GM12872 (cell line): ENCODE results near the gene LAMA1.

Experiments used
- TF ChIP-seq, protein P1 (sequence below): IDR thresholded peaks from 3 replicates; pipeline ENCODE4 v1.5.1; 2011; ENCODE audit warnings: low read depth, mild to moderate bottlenecking, low read length, moderate library complexity; ENCODE audit not compliant: insufficient read depth

Gene LAMA1

DNA sequence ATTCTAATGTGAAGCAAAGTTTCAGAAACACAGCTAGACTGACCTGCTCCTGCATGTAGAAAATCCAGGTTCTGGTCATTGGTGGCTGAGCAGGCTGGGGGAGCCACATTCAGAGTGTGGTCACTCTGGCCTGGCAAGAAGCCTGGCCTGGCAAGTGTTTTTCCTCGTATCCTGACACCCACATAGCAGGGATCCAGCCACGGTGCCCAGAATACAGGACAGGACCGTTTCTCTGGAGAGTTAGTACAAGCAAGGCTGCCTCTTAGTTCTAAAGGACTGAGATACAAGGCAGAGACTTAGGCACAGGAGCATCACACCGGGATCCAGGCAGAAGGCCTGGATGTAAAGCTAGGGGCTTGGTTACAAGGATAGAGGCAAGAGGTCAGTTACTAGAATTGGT, 4.8 kb upstream of the LAMA1 start:
- TF ChIP-seq, protein P1, sequence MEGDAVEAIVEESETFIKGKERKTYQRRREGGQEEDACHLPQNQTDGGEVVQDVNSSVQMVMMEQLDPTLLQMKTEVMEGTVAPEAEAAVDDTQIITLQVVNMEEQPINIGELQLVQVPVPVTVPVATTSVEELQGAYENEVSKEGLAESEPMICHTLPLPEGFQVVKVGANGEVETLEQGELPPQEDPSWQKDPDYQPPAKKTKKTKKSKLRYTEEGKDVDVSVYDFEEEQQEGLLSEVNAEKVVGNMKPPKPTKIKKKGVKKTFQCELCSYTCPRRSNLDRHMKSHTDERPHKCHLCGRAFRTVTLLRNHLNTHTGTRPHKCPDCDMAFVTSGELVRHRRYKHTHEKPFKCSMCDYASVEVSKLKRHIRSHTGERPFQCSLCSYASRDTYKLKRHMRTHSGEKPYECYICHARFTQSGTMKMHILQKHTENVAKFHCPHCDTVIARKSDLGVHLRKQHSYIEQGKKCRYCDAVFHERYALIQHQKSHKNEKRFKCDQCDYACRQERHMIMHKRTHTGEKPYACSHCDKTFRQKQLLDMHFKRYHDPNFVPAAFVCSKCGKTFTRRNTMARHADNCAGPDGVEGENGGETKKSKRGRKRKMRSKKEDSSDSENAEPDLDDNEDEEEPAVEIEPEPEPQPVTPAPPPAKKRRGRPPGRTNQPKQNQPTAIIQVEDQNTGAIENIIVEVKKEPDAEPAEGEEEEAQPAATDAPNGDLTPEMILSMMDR = no peak

DNA sequence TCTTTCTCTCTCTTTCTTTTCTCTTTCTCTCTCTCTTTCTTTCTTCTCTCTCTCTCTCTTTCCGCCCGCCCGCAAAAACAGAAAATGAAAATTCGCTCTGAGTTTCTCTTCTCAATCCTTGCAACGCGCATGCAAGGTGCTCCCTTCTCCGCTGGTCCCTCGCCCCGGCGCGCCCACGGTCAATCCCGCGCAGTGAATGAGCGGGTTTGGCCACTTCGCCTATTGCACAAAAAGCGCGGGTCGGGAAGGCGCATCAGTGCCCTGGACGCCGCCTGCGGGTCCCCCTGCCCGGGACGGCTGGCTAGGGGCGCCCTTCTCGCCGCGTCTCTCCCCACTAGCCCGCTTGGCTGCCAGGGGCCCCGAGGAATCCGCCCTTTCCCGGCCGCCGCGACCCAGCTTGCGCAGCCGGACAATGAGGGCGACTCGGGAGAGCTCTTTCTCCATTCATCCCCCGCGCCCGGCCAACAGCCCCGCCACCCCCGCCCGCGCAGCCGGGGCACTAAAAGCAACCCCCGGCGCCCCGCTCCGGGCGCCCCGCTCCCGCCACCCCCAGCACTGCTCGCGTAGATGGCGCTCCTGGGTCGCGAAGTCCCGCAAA, 706 bp downstream of the LAMA1 start:
- TF ChIP-seq, protein P1 = no peak

DNA sequence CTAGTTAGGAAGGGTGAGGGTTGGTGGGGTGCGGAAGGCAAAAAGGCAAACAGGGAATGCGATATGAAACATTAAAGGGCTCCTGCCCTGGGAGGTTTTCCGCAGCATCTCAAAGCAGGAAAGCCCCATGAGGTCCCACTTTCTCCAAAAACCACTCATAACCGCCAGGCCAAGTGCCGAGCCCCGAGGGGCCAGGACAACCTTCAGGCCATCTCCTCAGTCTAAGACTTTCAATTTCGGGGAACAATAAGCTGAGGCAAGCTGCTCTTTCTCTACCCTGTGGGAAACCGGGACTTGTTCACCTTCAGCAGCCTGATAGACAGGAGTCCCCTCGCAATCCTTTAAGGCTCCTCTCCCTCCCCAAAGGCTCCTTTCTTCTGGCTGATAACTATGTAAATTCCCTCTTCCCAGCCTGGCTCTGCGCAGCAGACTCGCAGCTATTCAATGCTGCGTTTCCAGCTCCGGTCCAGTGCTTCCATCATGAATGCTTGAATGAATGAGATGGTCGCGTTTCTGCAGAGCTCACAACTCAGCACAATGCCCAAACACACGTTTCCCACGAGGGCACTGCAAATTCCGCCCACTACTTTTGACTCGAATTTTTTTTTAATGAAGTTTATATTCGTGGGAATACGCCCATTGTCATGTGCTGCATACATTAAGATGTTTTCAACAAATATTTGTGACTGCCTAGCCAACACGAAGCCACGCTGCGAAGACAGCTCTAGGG, 1.4 kb downstream of the LAMA1 start:
- TF ChIP-seq, protein P1 = no peak

DNA sequence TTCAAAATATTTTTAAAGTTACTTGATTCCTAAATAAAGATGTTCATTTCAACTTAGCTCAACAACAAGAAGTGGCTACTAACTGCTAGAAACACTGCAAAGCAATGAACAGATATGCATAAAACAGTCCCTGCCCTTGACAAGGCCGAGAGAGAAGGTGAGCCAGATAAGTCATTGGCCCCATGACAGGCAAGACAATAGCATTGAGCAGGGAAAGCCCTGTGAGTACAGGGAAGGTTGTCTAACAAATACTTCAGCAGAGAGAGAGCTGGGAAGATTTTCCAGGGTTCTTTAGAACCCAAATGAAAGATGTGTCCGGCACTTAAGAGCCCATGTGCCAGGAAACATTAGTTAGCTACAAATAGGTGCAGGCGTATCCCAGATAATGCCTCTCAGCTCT, 4.7 kb downstream of the LAMA1 start:
- TF ChIP-seq, protein P1 = no peak

DNA sequence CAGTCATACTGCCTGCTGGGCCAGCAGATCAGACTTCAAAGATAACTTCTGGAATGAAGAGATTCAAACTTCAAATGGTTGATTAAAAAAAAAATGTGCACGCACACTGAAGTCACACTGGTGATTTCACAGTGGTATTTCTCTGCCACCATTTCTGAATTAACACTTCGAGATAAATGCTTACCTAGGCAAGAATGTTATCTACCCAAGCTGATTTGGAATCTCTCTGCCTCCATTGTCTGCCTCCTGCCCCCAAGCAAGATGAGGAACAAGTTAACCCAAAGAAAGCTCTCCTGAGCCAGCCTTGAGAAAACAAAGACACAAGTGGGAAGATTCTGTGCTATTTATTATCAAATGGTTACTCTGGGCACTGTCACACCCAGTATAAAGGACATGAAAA, 6.5 kb downstream of the LAMA1 start:
- TF ChIP-seq, protein P1 = no peak

DNA sequence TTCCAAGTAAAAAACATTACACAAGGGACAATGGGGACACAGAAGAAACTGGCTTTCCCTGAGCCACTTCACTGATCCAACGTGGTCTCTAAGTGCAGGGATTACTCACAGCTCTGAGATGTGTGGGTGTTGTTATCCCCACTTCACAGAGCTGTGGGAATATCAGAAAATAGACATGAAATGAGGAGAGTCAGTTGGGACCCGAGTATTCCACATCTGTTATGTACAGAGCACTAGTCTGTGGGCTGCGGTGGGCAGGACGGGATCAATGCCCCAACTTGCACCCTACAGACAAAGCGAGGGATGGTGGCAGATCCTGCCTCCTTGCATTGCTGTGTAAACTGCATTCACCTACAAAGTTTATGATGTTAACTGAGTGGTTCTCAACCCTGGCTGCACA, 11.7 kb downstream of the LAMA1 start:
- TF ChIP-seq, protein P1 = no peak

DNA sequence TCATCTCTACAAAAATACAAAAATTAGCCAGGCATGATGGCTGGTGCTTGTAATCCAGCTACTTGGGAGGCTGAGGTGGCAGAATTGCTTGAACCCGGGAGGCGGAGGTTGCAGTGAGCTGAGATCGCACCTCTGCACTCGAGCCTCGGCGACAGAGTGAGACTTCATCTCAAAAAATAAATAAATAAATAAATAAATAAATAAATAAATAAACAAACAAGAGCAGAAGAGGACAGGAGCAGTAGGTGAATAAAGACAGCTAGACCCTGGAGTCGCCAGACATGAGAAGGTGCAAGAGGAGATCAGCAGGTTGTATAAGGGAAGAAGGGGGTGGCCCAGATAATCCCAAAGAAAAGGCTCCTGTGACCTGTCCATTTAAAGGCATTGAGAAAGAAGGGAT, 12.3 kb downstream of the LAMA1 start:
- TF ChIP-seq, protein P1 = no peak
